HG03066 (cell line): Measurements from ENCODE around the gene SPATA19.

Source experiments
- ATAC-seq: cut with Tn5 transposase; IDR thresholded peaks from one replicate; pipeline ENCODE4 v1.9.1; 2021; ENCODE audit warnings: low read depth; ENCODE audit not compliant: unreplicated experiment

SPATA19 gene

DNA sequence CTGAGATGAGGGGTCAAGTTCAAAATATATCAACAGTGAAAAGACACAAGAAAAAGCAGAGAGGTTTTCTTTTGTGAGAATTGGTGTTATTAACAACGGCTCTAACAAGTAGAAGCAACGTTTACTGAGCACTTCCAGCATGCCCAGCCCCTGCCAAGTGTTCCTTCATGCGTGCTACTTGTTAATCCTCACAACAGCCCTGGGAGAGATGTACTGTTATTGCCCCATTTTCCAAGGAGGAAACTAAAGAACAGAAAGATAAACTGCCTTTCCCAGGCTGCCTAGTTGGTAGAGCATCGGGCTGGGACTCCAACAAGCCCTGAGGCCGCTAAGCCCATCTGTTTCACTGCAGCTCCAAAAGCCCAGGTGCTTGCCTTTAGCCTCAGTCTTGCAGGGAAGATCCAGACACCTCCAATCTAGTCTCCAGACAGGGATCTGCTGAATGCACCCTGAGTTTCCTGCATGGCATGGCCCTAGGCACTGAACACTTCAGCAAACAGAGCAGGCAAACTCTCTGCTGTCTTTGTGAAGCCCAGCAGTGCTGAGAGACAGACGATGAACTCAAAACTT, 25.5 kb downstream of the SPATA19 start:
- ATAC-seq: no peak

DNA sequence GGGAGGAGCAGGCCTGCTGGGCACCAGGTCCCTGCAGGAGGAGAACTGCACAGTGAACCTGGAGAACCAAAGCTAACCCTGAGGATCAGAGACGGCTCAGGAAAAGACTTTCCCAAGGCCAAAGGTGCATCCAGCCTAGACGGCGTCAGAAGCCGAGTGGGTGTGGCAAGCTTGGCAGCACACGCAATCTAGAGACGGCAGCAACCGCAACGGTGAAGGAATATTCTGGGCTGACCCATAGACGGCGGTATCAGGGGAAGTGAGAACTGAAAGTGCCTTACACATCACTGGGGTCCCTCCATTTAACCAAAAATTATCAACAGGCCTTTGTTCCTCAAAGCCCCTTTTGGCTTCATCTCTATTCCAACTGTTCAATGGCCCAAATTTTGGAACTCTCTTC, 26.2 kb downstream of the SPATA19 start:
- ATAC-seq: no peak

DNA sequence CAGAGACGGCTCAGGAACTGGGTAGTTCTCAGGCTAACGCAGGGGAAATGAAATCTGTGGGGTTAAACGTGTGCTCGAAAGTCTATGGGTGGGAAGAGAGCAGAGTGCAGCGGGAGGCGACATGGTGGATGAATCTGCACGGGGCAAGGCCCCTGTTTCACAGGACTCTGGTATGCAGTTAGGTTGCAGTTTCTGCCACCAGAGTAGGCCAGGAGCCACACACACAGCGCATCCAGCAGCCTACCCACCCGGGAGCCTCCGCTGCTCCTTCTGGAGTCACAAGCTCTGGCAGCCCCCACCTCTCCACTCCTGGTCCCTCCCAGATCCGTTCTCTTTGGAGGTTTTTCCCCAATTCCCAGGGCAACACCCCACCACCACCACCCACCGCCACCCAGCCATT, 27.0 kb downstream of the SPATA19 start:
- no peak for ATAC-seq

DNA sequence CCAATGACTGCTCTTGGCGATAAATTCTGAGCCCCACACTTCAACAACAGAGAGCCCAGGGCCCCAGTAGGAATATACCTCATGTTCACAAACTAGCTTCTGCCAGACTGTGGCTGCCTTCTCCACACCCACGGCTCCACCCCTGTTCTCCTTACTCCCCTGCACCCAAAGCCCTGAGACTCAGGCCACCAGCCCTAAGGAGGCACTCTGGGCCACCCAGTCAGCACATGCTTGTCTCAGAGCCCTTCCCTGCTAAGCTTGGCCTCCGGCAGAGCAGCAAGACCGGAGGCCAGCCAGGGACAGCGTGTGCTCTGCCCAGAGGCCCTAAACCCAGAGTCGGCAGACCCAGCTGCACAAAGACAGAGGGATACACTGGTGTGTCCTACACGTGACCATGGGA, 27.9 kb downstream of the SPATA19 start:
- ATAC-seq: no peak

DNA sequence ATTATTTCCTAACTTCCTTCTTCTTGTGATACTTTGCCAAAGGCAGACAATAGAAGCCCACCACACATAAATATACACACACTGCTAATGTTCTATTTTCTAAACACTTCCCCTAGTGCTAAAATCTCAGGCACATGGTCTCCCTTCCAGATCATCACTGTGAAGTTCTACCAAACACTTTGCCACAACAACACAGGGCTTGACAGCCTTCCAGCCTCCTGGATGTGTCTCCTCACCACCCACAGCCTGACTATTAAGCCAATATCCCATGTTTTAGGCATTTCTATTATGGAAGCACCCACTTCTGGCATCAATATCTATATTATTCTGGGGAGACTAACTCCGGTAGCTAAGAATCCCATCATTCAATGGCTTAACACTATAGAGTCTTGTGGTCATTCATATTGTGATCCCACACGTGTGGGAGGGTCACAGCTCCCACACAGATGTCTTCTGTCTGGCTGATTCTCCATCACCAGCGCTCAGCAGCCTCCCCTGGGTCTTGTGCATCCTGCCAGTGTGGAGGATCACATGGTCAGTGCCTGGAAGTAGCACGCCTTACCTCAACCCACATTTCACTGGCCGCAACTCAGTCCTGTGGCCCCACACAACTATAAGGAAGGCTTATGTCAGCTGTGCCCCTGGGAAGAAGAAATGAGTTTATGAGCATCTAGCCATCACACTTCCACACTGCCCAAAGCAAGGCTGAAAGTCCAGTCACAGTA, 29.0 kb downstream of the SPATA19 start:
- ATAC-seq: no peak

DNA sequence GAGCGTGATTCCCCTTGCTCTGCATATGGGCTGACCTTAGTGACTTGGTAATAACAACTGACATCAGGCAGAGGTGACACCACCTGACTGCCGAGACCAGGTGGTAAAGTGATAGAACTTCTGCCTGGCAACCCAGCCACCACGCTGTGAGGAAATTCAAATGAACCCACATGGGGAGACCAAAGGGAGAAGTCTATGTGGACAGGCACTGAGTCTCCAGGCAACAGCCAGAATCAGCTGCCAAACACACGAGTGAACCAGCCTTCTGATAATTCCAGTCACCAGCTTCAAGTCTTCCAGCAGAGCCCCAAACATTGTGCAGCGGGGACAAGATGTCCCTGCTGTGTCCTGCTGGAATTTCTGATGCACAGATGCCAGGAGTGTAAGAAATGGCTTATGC, 29.7 kb downstream of the SPATA19 start:
- no peak for ATAC-seq

DNA sequence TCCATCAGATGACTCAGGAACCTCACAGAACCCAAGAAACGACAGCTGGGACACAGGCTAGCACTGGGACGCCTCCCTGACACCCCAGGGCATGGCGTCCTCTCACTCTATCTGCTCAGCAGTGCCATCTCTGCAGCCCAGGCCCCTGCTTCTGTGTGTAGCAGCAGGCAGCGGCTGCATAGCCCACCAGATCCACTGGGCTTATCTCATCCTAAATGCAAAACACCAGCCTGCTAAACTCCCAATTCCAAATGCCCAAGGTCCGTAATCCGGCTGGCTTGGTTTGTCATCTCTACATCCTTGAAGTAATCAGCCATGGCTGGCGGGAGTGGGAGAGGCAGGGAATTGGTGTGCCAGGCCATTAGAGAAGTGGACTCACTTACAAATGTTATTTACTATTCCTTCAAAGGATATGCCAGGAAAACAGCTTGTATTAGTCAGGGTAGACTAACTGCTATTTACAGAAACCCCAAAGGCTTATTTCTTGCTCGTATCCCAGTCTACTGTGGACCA, 30.7 kb downstream of the SPATA19 start:
- ATAC-seq: no peak

DNA sequence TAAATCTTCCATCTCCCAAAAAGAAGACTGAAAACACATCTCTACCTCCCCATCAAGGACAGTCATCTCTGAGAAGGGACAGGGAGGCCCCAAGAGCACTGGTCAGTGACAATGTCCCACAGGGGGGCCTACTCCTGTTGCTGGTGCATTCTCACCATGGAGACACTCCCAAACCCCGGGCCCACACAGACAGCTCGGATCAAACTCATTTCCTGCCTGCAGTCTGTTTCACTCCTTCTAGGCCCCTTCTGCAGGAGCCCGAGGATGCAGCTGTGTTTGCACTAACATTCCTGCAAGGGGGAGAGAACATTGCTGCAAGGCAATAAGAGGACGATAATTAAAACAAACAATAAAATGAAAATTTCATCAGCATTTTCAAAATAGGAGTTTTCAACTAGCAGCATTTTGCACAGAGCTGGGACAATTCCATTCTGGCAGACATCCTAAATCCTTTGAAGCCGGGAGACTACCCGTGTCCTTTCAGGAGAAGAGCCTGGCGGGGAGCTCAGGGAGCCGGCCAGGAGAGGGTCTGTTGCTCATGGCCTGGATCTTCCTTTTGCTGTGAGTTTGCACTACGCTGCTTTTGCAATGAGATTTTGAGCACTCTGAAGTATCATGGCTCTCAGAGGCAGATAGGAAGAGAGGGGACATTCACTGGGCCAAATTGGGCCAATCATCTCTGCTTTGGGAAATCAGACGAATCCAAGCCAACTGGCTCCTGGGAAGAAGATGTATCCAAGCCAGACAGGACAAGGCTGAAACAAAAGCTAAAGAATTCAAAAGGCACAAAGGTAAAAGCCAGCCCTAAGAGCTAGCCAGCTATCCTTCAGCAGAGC, 33.2 kb downstream of the SPATA19 start:
- ATAC-seq: no peak

DNA sequence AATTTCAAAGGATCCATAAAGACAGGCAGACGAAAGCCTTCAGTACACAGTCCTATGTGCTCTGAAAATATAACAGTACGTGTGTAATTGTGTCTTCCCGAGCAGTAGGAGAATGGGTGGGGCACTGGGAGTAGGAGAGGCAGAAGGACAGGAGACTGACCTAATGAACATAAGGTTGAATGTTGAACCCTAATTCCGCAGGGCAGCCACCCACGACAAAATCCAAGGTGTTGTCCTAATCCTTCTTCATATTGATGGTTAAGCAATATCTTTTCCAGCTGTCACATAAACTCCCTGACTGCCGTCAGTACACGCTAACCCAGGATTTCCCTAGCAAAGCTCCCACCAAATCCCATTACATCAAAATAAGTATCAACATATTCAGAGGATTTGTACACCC, 34.5 kb downstream of the SPATA19 start:
- ATAC-seq: no peak

DNA sequence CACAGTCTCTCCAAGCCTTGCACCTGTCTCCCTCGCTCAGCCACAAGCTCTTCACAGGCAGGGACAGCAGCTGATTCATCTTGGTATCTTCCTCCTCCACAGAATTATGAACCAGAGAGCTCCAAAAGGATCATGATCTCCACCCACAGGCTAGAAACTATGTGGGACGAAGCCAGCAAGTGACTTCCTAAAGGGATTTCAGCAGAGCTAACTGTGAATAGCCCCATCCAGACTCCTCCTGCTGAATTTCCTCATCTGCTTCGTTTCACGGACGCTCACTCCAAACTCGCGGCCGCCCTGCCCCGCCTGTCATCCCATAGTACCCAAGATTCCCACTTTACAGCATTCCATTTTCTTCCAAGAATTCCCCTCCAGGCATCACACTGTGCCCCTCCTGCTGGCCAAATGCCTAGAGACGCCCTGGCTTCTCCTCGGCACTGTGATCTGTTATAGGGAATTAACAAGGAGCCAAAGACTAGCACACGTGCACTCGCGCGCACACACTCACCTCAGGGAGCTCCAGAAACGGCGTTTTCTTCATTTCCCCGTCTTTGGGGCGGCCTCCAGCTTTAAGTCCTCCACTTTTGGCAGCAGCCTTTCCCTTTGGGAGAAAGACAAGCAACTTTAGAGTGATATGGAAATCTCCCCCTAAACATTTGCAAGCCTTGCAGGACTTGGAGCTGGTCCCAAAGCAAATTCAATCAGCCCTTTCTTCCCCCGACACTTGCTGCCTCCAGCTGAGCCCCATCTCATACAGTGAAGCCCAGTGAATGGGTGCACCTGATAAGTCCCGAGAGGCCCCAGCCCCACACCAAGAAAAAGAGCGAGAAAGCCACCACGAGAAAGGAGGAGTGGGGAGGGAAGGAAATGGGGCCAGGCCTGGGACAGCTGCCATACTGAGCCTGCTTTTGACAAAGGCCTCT, 35.5 kb downstream of the SPATA19 start:
- no peak for ATAC-seq

DNA sequence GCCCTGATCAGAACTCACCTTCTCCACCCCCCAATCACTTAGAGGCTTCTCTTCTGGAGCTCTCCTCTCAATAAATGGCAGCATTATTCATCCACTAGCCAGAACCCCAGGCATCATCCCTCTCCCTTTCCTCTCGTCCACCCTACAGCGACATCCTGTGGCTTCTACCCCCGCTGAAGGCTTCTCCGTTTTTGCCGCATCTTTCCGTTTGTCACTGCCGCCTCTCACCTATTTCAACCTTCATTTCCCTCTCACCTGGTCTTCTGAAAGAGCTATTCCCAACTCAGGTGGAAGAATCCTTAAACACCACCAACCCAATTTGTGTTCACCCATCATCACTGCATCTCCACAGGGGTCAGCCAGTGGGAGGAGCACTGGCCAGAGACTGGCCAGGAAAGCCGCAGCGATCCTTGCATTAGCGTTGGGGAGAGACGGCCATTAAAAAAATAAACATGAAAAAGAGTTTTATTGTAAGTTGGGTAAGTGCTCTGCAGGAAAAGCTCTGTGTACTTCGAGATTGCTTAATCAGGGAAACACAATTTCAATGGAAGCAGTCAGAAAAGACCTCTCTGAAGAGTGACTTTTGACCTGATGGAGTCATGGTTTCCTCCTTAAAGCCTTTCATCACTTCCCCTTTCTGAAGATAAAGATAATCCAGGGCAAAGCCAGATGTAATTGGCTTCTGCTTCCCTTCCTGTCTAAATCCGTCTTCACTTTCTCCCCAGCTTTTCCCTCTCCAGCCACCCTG, 36.7 kb downstream of the SPATA19 start:
- ATAC-seq: no peak

DNA sequence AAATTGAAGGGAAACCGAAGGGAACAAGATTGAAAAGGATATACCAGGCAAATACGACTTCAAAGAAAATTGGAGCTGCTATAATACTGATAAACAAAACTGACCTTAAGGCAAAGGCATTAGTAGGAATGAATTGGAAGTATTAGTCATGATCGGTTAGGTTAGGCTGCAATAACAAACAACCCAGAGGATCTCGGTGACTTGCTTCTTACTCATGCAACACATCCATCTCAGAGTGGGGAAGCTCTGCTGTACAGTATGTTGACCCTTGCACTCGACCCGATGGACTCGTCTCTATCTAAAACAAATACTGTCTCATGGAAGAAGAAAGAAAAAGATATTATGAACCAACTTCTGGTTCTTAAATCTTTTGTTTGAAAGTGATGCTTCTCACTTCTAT, 42.3 kb downstream of the SPATA19 start:
- ATAC-seq: no peak

DNA sequence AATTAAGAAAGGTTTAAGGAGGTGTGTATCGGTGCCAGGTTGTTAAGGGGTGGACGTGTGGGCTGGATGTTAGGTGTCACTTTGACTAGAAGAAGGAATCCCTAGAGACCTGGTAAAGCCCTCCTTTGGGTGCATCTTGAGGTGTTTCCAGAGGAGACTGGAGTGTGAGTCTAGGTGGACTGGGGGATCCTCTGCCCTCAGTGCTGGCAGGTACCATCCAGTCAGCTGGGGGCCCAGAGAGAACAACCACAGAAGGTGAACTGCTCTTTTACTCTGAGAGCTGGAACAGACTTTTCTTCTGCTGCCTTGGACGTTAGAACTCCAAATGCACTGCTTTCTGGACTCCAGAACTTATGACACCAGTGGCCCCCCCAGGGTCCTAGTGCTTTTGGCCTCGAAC, 44.0 kb downstream of the SPATA19 start:
- ATAC-seq: no peak

DNA sequence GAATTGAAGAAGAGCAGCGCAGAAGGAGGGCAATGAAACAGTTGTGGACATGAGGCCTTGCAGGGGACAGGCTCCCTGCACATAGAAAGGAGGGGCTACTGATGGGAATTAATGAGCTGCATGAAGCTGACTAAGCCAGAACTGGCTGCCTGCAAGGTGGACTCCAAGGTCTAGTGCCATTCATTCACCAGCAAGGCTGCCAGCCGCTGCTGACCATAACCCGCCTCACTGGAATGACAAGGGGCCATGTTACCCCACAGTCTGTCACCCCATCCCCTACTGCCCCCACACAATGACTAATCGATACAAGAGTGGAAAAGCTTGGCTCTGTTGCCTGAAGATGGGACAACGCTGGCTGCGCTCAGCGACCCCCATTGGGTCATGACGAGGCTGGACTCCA, 44.6 kb downstream of the SPATA19 start:
- no peak for ATAC-seq

DNA sequence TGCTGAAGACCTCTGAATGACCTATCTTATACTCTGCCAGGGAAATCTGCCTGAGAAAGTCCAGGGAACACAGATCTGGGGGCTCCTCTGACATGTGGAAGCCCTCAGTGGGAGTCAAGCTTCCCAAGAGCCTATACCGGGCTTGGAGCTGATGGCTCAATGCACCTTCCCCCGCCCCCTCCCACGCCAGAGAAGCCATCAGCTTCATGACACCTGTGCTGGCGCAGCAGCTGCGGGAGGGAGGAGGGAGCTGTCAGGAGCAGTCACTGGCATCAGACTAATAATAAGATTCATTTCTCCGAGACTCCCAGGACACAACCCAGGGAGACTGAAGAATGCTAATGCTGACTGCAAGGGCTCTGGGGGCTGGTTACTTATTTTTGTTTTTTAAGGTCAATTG, 47.8 kb downstream of the SPATA19 start:
- no peak for ATAC-seq

DNA sequence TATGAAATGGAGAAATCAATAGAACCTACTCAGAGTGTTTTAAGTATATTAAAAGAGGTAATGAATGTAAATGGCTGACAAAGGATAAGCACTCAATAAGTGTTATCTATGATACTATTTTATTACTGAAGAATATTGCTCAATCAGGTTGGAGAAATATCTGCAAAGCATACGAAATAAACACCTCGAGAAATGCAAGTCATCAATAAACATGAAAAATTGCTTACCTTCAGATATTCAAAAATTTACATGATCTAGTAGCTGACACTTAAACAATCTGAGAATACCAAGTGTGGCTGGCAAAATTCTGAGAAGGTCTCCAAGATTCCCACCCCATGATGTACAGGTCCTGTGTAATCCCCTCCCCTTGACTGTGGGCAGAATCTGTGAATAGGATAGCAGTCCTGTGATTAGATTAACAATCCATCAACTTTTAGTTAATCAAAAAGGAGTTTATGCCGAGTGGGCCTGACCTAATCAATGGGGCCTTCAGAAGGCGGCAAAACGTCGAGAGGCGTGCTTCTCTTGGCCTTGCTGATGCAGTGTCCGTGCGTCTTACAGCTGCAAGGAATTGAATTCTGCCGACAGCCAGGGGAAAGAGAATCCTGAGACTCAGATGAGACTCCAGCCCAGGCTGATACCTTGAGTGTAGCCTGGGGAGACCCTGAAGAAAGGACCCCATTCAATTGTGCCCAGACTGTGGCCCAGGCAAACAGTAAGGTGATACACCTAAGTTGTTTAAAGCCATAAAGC, 49.1 kb downstream of the SPATA19 start:
- no peak for ATAC-seq

DNA sequence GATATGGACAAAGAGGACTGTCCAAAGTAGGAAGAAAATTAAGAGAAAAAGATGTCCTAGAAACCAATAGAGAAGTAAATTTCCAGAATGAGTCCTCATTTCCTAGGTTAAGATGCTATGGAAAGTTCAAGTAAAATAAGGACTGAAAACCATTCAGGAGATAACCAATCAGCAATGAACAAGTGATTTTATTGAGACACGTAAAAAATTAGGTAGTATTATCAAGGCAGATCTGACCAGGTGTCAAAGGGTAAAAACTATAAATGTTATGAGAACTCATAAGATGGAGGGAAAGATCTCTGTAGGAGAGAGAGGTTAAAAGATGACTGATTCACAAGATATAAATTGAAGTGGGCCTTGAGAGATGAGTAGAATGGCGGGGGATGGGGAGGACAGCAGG, 50.2 kb downstream of the SPATA19 start:
- no peak for ATAC-seq

DNA sequence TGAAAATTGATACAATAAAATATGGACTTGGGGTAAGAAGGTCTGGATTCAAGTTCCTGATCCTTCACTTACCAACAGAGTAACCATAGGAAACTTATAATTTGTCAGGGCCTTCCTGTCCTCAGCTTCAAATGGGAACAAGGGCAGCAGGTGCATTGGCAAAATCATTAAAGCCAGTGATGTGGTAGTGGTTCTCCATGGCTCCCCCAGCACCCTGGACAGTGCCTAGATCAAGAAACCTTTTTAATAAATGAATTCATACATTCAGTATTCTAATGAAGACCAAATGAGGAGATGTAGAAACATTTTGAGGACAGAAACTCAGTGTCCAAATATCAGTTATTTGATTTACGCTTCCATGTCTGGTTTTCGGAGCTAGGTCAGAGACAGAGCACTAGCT, 51.1 kb downstream of the SPATA19 start:
- no peak for ATAC-seq
